Lower leg skin (tissue), 3 donors: ENCODE measurements around the gene KIF18B.

Experiments
- CTCF ChIP-seq, 3 donors: fragments of 450-650 bp; IDR thresholded peaks; one replicate each; pipeline ENCODE4 v1.5.1; 2016; ENCODE audit warnings: antibody characterized with exemption in 3 of 3, mild to moderate bottlenecking in 3 of 3, moderate library complexity in 2 of 3
- POLR2A ChIP-seq, 2 donors: fragments of 450-650 bp; IDR thresholded peaks; one replicate each; pipeline ENCODE4 v1.6.1; 2016 to 2017; ENCODE audit warnings: antibody characterized with exemption in 2 of 2, mild to moderate bottlenecking in 1 of 2, moderate library complexity in 1 of 2

DNA sequence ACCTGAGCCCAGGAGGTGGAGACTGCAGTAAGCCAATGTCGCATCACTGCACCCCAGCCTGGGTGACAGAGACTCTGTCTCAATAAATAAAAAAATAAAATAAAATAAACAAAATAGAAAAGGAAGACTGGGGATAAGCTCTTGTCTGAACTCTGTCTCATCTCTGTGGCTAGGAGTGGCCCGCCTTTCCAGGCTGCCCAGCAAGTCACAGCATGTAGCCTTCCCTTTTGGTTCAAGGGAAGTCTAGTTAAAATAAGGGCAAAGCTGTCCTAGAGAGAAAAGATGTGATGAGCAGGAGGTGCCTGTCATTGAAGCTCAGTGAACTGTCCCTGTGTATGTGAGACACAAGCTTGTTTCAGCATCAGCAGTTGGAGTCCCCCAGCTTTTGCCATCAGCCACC is 29.6 kb downstream of the KIF18B start:
- TF ChIP-seq CTCF (IDR thresholded peaks at IDR 0.05) (no peak), POLR2A (IDR thresholded peaks at IDR 0.05) (no peak)
